Body of pancreas (tissue), 4 donors: ENCODE results near the gene P3H2. TPM values are rescaled to one million over a fixed set of nuclear protein-coding genes. Genes with fewer than 3 reads are reported as not detected.

Experiments used
- ATAC-seq: fragments of 150-250 bp; one replicate; pipeline ENCODE4 v1.9.1; 2016
- DNase-seq, 4 donors: peaks; one replicate each; pipeline ENCODE4 v3.0.0-alpha.2; 2019
- H3K27ac ChIP-seq, 4 donors: fragments of 200-600 bp; sonication (generic); 1 replicate in 3 of 4; 2 replicates in 1 of 4; pipeline versions ENCODE4 v1.5.1 to v1.6.1; 2016 to 2019; ENCODE audit warnings: mild to moderate bottlenecking in 1 of 4, mixed read lengths in 1 of 4, moderate library complexity in 1 of 4
- H3K27me3 ChIP-seq, 2 donors: fragments of 200-600 bp; sonication (generic); one replicate each; pipeline ENCODE4 v1.6.0; 2016; ENCODE audit warnings: mild to moderate bottlenecking in 1 of 2
- H3K36me3 ChIP-seq, 2 donors: fragments of 200-600 bp; sonication (generic); replicated peaks in 1 of 2; 2 replicates each; pipeline ENCODE4 v1.5.1; 2016; ENCODE audit warnings: low read depth in 2 of 2; ENCODE audit not compliant: insufficient read depth in 1 of 2
- H3K4me1 ChIP-seq: fragments of 200-600 bp; sonication (generic); one replicate; pipeline ENCODE4 v1.6.0; 2016
- H3K4me3 ChIP-seq, 2 donors: fragments of 200-600 bp; sonication (generic); 1 replicate in 1 of 2; 2 replicates in 1 of 2; pipeline ENCODE4 v1.5.1; 2016 to 2019
- H3K9me3 ChIP-seq, 3 donors: fragments of 200-600 bp; sonication (generic); 1 replicate in 2 of 3; 2 replicates in 1 of 3; pipeline ENCODE4 v1.5.1; 2016
- CTCF ChIP-seq, 7 experiments: fragments of 450-650 bp in 4 of 7; fragments of 200-600 bp in 3 of 7; sonication (generic) in 3 of 7; IDR thresholded peaks; one replicate each; pipeline ENCODE4 v1.5.1; 2016 to 2019; ENCODE audit warnings: antibody characterized with exemption in 7 of 7
- POLR2A ChIP-seq, 3 donors: fragments of 450-650 bp; IDR thresholded peaks; one replicate each; pipeline ENCODE4 v1.6.1; 2016; ENCODE audit warnings: antibody characterized with exemption in 3 of 3, mild to moderate bottlenecking in 2 of 3
- WGBS, 2 donors: methylation state at CpG; one replicate each; pipeline ENCODE4 v1.1.5; 2017; 5-methylcytosine and 5-hydroxymethylcytosine counted together
- intact Hi-C: fragments of 100-400 bp; cut with DNase I; formaldehyde crosslinking; loops from one replicate; pipeline ENCODE4 v1.15.1; 2023
- total RNA-seq, 2 donors: library from RNA; depleted of rRNA; stranded (reverse); fragments of >200 nt; gene quantifications; one replicate each; pipeline ENCODE4 v1.1.0, GENCODE V29; 2016

Gene P3H2
- total RNA-seq, 2 donors from 2014 or later: 3.0 to 35.5 TPM

GRCh38 chr3:190053919-190054672 is 66.6 kb downstream of the P3H2 start:
- intact Hi-C loops: no loop called here
- TF ChIP-seq CTCF (IDR thresholded peaks at IDR 0.05): no peak
- no peak for TF ChIP-seq POLR2A (IDR thresholded peaks at IDR 0.05)
- WGBS, 2 donors: 55 to 58% methylated on average over 4 of the region's 4 CpGs

GRCh38 chr3:190051641-190052040 is 69.1 kb downstream of the P3H2 start:
- DNase-seq (no peak), ATAC-seq (no peak)
- no peaks in the 10 kb centered on the region for H3K4me1 ChIP-seq
- no peak overlapping the region for H3K27ac ChIP-seq
- no peaks in the 10 kb centered on the region for H3K36me3 ChIP-seq
- intact Hi-C loops: no loop called here
- H3K9me3 ChIP-seq: no peaks in the 10 kb centered on the region
- no peak for TF ChIP-seq POLR2A (IDR thresholded peaks at IDR 0.05)
- TF ChIP-seq CTCF (IDR thresholded peaks at IDR 0.05): no peak
- H3K27me3 ChIP-seq: no peaks in the 10 kb centered on the region
- no peak overlapping the region for H3K4me3 ChIP-seq
- WGBS, 2 donors: 66 to 67% methylated on average over 2 of the region's 2 CpGs

More at GRCh38 chr3:190053919-190054672, 66.6 kb downstream of the P3H2 start:
- Histone ChIP-seq H3K4me3 (no peak overlapping the region), H3K27me3 (no peaks in the 10 kb centered on the region), H3K9me3 (no peaks in the 10 kb centered on the region), H3K27ac (no peak overlapping the region), H3K36me3 (no peaks in the 10 kb centered on the region), H3K4me1 (no peaks in the 10 kb centered on the region)
- ATAC-seq (no peak), DNase-seq (no peak)

DNA sequence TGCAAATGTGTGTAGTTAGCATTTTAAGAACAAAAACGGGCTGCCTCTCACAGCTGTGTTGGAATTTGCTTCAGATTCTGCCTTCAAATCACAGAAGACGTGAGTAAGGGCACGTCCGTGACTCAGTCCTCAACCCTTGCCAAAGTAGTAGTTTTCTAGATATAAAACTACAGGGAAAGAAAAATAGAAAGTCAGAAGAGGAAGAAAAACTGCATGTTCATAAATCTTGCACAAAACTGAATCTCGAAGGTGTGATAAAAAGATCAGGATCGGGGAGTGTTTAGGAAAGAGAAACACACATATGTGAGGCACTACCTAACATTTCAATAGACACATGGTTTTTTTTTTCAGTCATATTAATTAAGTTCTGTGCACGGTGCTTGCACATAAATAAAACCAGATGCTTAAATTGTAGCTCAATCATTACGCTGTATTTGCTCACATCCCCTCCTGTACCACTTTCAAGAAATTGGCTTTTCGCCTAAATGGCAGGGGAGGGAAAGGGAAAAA is 71.7 kb downstream of the P3H2 start:
- Histone ChIP-seq H3K36me3 (no peaks in the 10 kb centered on the region), H3K4me3 (no peak overlapping the region), H3K4me1 (no peaks in the 10 kb centered on the region), H3K9me3 (no peaks in the 10 kb centered on the region), H3K27me3 (no peaks in the 10 kb centered on the region), H3K27ac (no peak overlapping the region)
- TF ChIP-seq CTCF (IDR thresholded peaks at IDR 0.05) (no peak), POLR2A (IDR thresholded peaks at IDR 0.05) (no peak)
- 42 to 50% methylated on average over 9 of the region's 9 CpGs for WGBS, 2 donors
- ATAC-seq (no peak), DNase-seq (no peak)
- intact Hi-C loops: no loop called here

DNA sequence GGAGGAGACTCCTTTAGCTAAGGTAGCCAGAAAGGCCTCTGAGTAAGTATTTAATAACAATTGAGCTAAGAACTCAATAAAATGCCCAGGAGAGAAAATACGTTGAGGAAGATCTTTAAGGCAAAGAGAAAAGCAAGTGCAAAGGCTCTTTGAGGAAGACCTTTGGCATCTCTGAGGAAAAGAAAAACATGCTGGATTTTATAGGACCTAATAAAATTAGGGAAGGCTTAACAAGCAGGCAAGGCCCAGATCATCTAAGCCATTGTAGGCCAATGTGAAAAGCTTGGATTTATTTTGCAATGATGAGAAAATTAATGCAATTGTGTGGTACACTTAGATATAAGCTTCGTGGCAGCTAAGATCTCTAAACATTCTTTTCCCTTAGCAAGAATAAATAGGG is 75.7 kb downstream of the P3H2 start:
- Histone ChIP-seq H3K4me1 (no peaks in the 10 kb centered on the region), H3K27ac (no peak overlapping the region), H3K9me3 (no peaks in the 10 kb centered on the region), H3K4me3 (no peak overlapping the region), H3K36me3 (no peaks in the 10 kb centered on the region), H3K27me3 (no peaks in the 10 kb centered on the region)
- DNase-seq: no peak
- no peak for ATAC-seq
- intact Hi-C loops: no loop called here
- TF ChIP-seq CTCF (IDR thresholded peaks at IDR 0.05): no peak
- no peak for TF ChIP-seq POLR2A (IDR thresholded peaks at IDR 0.05)
- WGBS, 2 donors: 71 to 80% methylated on average over 2 of the region's 2 CpGs

DNA sequence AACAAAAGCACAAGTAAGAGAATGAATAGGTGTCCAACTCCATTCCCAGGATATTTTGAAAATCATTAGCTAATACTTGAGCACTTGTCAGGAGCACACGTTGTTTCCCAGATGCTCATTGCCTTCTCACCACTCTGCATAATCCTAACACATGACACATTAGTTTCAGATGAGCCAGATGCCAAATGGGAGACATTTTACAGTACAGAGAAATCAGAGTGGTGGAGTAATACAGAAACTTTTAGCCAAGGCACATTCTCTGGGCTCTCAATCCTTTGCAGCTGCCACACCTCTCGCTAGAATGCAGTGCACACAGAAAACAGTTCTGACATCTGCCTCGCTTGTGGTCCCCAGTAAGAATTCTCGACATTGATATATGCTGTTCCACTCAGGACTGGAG is 76.6 kb downstream of the P3H2 start:
- intact Hi-C loops: no loop called here
- no peaks in the 10 kb centered on the region for H3K4me1 ChIP-seq
- H3K27ac ChIP-seq: no peak overlapping the region
- TF ChIP-seq POLR2A (IDR thresholded peaks at IDR 0.05): no peak
- no peak for TF ChIP-seq CTCF (IDR thresholded peaks at IDR 0.05)
- no peaks in the 10 kb centered on the region for H3K9me3 ChIP-seq
- 57 to 64% methylated on average over 4 of the region's 4 CpGs for WGBS, 2 donors
- ATAC-seq: no peak
- H3K4me3 ChIP-seq: no peak overlapping the region
- no peak for DNase-seq
- no peaks in the 10 kb centered on the region for H3K27me3 ChIP-seq
- no peaks in the 10 kb centered on the region for H3K36me3 ChIP-seq
